H1 (cell line): ENCODE results near the gene CA10. TPM values are rescaled to one million over a fixed set of nuclear protein-coding genes. Genes with fewer than 3 reads are reported as not detected.

ENCODE experiments used
- CTCF ChIA-PET: fragments of 300-600 bp; sonication (Branson Sonifier 250); formaldehyde crosslinking; loops from one replicate; lab custom pipeline; 2021; ENCODE audit not compliant: partially characterized antibody; lab: Charles Lee
- POLR2A ChIA-PET: fragments of 300-600 bp; sonication (Branson Sonifier 250); formaldehyde crosslinking; loops from one replicate; lab custom pipeline; 2021; ENCODE audit warnings: inconsistent platforms; ENCODE audit not compliant: partially characterized antibody; lab: Charles Lee
- DNase-seq, 2 experiments: peaks; one replicate each; pipeline versions ENCODE4 v3.0.0 to v3.0.0-alpha.2; 2010 to 2022; ENCODE audit warnings: low spot score in 2 of 2, low read depth in 1 of 2, mixed read lengths in 1 of 2
- FAIRE-seq: peaks from 2 replicates; lab custom pipeline; 2011; peaks lifted over from hg19 to GRCh38; lab: Jason Lieb, UNC
- H2AFZ ChIP-seq: 2 replicates; pipeline ENCODE4 v1.8.1; 2012; ENCODE audit warnings: low read length, inconsistent platforms
- H2AK5ac ChIP-seq: 2 replicates; pipeline ENCODE4 v1.6.1; 2013; ENCODE audit warnings: low read depth, low read length
- H2BK120ac ChIP-seq: replicated peaks from 2 replicates; pipeline ENCODE3; 2013; ENCODE audit warnings: low read depth, low read length, inconsistent platforms
- H2BK12ac ChIP-seq: 2 replicates; pipeline ENCODE4 v1.6.1; 2013; ENCODE audit warnings: low read depth, low read length
- H2BK15ac ChIP-seq: 2 replicates; pipeline ENCODE4 v1.6.1; 2013; ENCODE audit warnings: low read length
- H2BK20ac ChIP-seq: 2 replicates; pipeline ENCODE4 v1.6.1; 2013; ENCODE audit warnings: low read length
- H2BK5ac ChIP-seq: 2 replicates; pipeline ENCODE4 v1.6.1; 2013; ENCODE audit warnings: low read depth, low read length
- H3K14ac ChIP-seq: 2 replicates; pipeline ENCODE4 v1.6.1; 2013; ENCODE audit warnings: inconsistent platforms; ENCODE audit not compliant: insufficient read length
- H3K18ac ChIP-seq: 2 replicates; pipeline ENCODE4 v1.6.1; 2013; ENCODE audit warnings: low read length; ENCODE audit errors: extremely low read depth
- H3K23ac ChIP-seq: 2 replicates; pipeline ENCODE4 v1.6.1; 2013; ENCODE audit warnings: inconsistent platforms; ENCODE audit not compliant: insufficient read length
- H3K23me2 ChIP-seq: 2 replicates; pipeline ENCODE4 v1.6.1; 2013; ENCODE audit warnings: low read depth, low read length
- H3K27ac ChIP-seq: 2 replicates; pipeline ENCODE4 v1.6.1; 2011; ENCODE audit warnings: low read depth, low read length, inconsistent platforms
- H3K27me3 ChIP-seq, 4 experiments: replicated peaks in 1 of 4; 1 replicate in 1 of 4; 2 replicates in 3 of 4; pipeline versions ENCODE4 v1.6.1 to v1.8.1; 2011 to 2013; ENCODE audit warnings: low read length in 3 of 4, mild to moderate bottlenecking in 3 of 4, inconsistent platforms in 2 of 4, mixed read lengths in 2 of 4, moderate library complexity in 1 of 4; ENCODE audit not compliant: control insufficient read depth in 3 of 4, insufficient read depth in 3 of 4; ENCODE audit errors: extremely low read depth in 1 of 4
- H3K36me3 ChIP-seq, 4 experiments: 2 replicates each; pipeline versions ENCODE4 v1.6.1 to v1.8.1; 2011 to 2013; ENCODE audit warnings: mild to moderate bottlenecking in 4 of 4, low read length in 3 of 4, moderate library complexity in 2 of 4, control low read depth in 1 of 4, inconsistent platforms in 1 of 4; ENCODE audit not compliant: insufficient read depth in 4 of 4, control insufficient read depth in 2 of 4
- H3K4ac ChIP-seq: replicated peaks from 2 replicates; pipeline ENCODE3; 2013; ENCODE audit warnings: low read length, low read depth, mixed read lengths, inconsistent platforms; ENCODE audit not compliant: insufficient read length
- H3K4me1 ChIP-seq, 4 experiments: replicated peaks in 1 of 4; 1 replicate in 1 of 4; 2 replicates in 3 of 4; pipeline versions ENCODE4 v1.6.1 to v1.8.1; 2011 to 2013; ENCODE audit warnings: low read length in 3 of 4, inconsistent platforms in 2 of 4, mixed read lengths in 1 of 4; ENCODE audit not compliant: insufficient read depth in 4 of 4, control insufficient read depth in 3 of 4
- H3K4me2 ChIP-seq, 2 experiments: 2 replicates each; pipeline versions ENCODE4 v1.6.1 to v1.8.1; 2011 to 2013; ENCODE audit warnings: low read depth in 2 of 2, low read length in 2 of 2, control low read depth in 1 of 2, inconsistent platforms in 1 of 2, mild to moderate bottlenecking in 1 of 2; ENCODE audit not compliant: insufficient read depth in 1 of 2
- H3K4me3 ChIP-seq, 4 experiments: fragments of 200-600, 300-600 bp in 1 of 4; sonication (generic), shearing (Covaris generic), sonication (Bioruptor Twin) in 1 of 4; 2 replicates each; pipeline versions ENCODE4 v1.5.1 to v1.8.1; 2011 to 2016; ENCODE audit warnings: low read length in 4 of 4, low read depth in 3 of 4, control low read depth in 2 of 4, inconsistent platforms in 2 of 4, mild to moderate bottlenecking in 2 of 4, mixed read lengths in 1 of 4, moderate library complexity in 1 of 4; ENCODE audit not compliant: insufficient read depth in 2 of 4; ENCODE audit errors: extremely low read depth in 1 of 4
- H3K56ac ChIP-seq: replicated peaks from 2 replicates; pipeline ENCODE3; 2013; ENCODE audit warnings: low read depth, mild to moderate bottlenecking, mixed read lengths, low read length, inconsistent platforms; ENCODE audit not compliant: insufficient read length
- H3K79me1 ChIP-seq: 2 replicates; pipeline ENCODE4 v1.6.1; 2013; ENCODE audit warnings: low read depth, low read length, control low read depth
- H3K79me2 ChIP-seq, 2 experiments: 2 replicates each; pipeline versions ENCODE4 v1.6.1 to v1.8.1; 2012 to 2013; ENCODE audit warnings: low read length in 2 of 2, mild to moderate bottlenecking in 2 of 2, inconsistent platforms in 1 of 2; ENCODE audit not compliant: insufficient read depth in 2 of 2, control insufficient read depth in 1 of 2
- H3K9ac ChIP-seq, 4 experiments: replicated peaks in 1 of 4; 1 replicate in 1 of 4; 2 replicates in 3 of 4; pipeline versions ENCODE4 v1.6.1 to v1.8.1; 2011 to 2013; ENCODE audit warnings: low read depth in 3 of 4, low read length in 3 of 4, control low read depth in 2 of 4, mild to moderate bottlenecking in 2 of 4, moderate library complexity in 2 of 4, inconsistent platforms in 1 of 4; ENCODE audit errors: extremely low read depth in 1 of 4
- H3K9me3 ChIP-seq, 2 experiments: 2 replicates each; pipeline versions ENCODE4 v1.6.1 to v1.8.1; 2012 to 2013; ENCODE audit warnings: mild to moderate bottlenecking in 2 of 2, moderate library complexity in 2 of 2, control low read depth in 1 of 2, inconsistent platforms in 1 of 2, low read depth in 1 of 2, low read length in 1 of 2, mixed read lengths in 1 of 2; ENCODE audit not compliant: insufficient read depth in 2 of 2
- H4K20me1 ChIP-seq, 2 experiments: replicated peaks in 1 of 2; 2 replicates each; pipeline versions ENCODE3 to v1.8.1; 2011 to 2013; ENCODE audit warnings: inconsistent platforms in 2 of 2, low read length in 2 of 2, mild to moderate bottlenecking in 1 of 2; ENCODE audit not compliant: insufficient read depth in 2 of 2, control insufficient read depth in 1 of 2
- H4K5ac ChIP-seq: 2 replicates; pipeline ENCODE4 v1.6.1; 2013; ENCODE audit warnings: low read length, low read depth, mixed read lengths, inconsistent platforms; ENCODE audit not compliant: insufficient read length
- H4K8ac ChIP-seq: 2 replicates; pipeline ENCODE4 v1.8.0; 2013; ENCODE audit warnings: mild to moderate bottlenecking, moderate library complexity, low read length, inconsistent platforms; ENCODE audit not compliant: insufficient read depth; ENCODE audit errors: extremely low read depth
- H4K91ac ChIP-seq: replicated peaks from 2 replicates; pipeline ENCODE3; 2013; ENCODE audit warnings: low read length, mixed read lengths, inconsistent platforms; ENCODE audit not compliant: insufficient read length
- ASH2L ChIP-seq: fragments of 200-600, 300-600 bp; sonication (generic); IDR thresholded peaks from one replicate; pipeline ENCODE4 v1.7.1; 2017; ENCODE audit warnings: low read length
- CHD2 ChIP-seq: IDR thresholded peaks from 2 replicates; pipeline ENCODE4 v1.6.1; 2012; ENCODE audit warnings: low read length, improper control_type of control experiment
- CTBP2 ChIP-seq: IDR thresholded peaks from 2 replicates; pipeline ENCODE4 v1.7.0; 2011; ENCODE audit warnings: borderline replicate concordance, mild to moderate bottlenecking, moderate library complexity, mixed read lengths, low read length; ENCODE audit not compliant: insufficient read depth, insufficient read length
- E2F6 ChIP-seq: IDR thresholded peaks from 2 replicates; pipeline ENCODE4 v1.6.1; 2012; ENCODE audit warnings: inconsistent platforms
- MAX ChIP-seq: IDR thresholded peaks from 2 replicates; pipeline ENCODE4 v1.6.1; 2012; ENCODE audit warnings: inconsistent platforms
- PHF8 ChIP-seq: fragments of 200-600 bp; sonication (generic); conservative IDR thresholded peaks from 2 replicates; pipeline ENCODE4 v1.7.1; 2012; ENCODE audit warnings: low read depth, mild to moderate bottlenecking, inconsistent platforms, low read length, moderate library complexity
- POU5F1 ChIP-seq: IDR thresholded peaks from 2 replicates; pipeline ENCODE4 v1.6.1; 2011; ENCODE audit warnings: low read depth, mild to moderate bottlenecking, low read length, moderate library complexity
- SAP30 ChIP-seq: fragments of 300-600 bp; sonication (generic); IDR thresholded peaks from 2 replicates; pipeline ENCODE4 v1.7.1; 2012; ENCODE audit warnings: low read length, moderate library complexity, mild to moderate bottlenecking, inconsistent platforms; ENCODE audit not compliant: insufficient read depth, insufficient replicate concordance
- WGBS, 2 experiments: shearing (Covaris generic) in 1 of 2; methylation state at CpG; one replicate each; pipeline versions ENCODE4 v1.1.6 to v1.1.7; 2013 to 2015; ENCODE audit warnings: low lambda C conversion rate in 2 of 2, mixed read lengths in 2 of 2, inconsistent platforms in 1 of 2, low coverage in 1 of 2, missing lambda C conversion rate in 1 of 2; ENCODE audit not compliant: insufficient replicate concordance in 2 of 2, insufficient coverage in 1 of 2, insufficient read length in 1 of 2; ENCODE audit errors: extremely low coverage in 1 of 2, missing lambda C conversion rate in 1 of 2; 5-methylcytosine and 5-hydroxymethylcytosine counted together
- polyA plus RNA-seq, 7 experiments: library from polyadenylated mRNA; depleted of rRNA in 3 of 7; stranded (reverse) in 5 of 7; unstranded in 2 of 7; fragments of >200 nt in 5 of 7; fragments of 200-250 nt in 2 of 7; gene quantifications; 1 replicate in 5 of 7; 2 replicates in 1 of 7; 4 replicates in 1 of 7; pipeline versions ENCODE4 v1.2.1 to v1.2.3, GENCODE V29; 2011 to 2013; ENCODE audit warnings: missing spikeins in 2 of 7, mixed read lengths in 2 of 7
- total RNA-seq: library from RNA; stranded (reverse); fragmentation: NEBNext Ultra II Directional; extraction: Animal tissue kit (Norgen Biotek cat#: 25700); gene quantifications from 2 replicates; pipeline ENCODE4 v1.2.1, GENCODE V29; 2021

The CA10 gene
- total and polyA plus RNA-seq, 2 of the 8 experiments (the other 6 are each of a cell fraction or from before 2014, with no cell fraction given): 0.60 to 0.63 TPM

GRCh38 chr17:51645056-51645455, 513.5 kb downstream of the CA10 start:
- Histone ChIP-seq H4K5ac (no peak overlapping the region), H3K4me1 (peaks cover 0 to 8% (median 3%) of the 10 kb centered on the region in 4 experiments; a peak in 2 of 7 replicates), H3K56ac (no peak overlapping the region), H3K79me1 (no peaks in the 10 kb centered on the region), H4K20me1 (no peaks in the 10 kb centered on the region), H3K23me2 (no peaks in the 10 kb centered on the region), H3K27ac (no peak overlapping the region)
- POLR2A ChIA-PET: no interaction called here
- DNase-seq: no peak
- TF ChIP-seq MAX (no peak), CHD2 (no peak), POU5F1 (no peak), E2F6 (no peak), SAP30 (no peak), PHF8 (no peak), ASH2L (no peak), CTBP2 (no peak)
- TF ChIP-seq, all 59 proteins: peak for 0
- 92% methylated on average over 4 of the region's 4 CpGs; no CpG with 5 or more reads in 1 of the 2 experiments for WGBS, 2 experiments
- no peaks in the 10 kb centered on the region for H3K27me3 ChIP-seq
- CTCF ChIA-PET: interaction anchor here (0.6 to 2.5 kb wide), 2 partner anchors 9 to 664 kb away, joined by 3 to 9 read pairs; no protein-coding TSS in a partner anchor
- H4K91ac ChIP-seq: no peak overlapping the region
- FAIRE-seq: no peak
- no peak overlapping the region for H3K18ac ChIP-seq
- no peak overlapping the region for H3K4me2 ChIP-seq
- no peak overlapping the region for H3K9ac ChIP-seq
- H2BK5ac ChIP-seq: no peak overlapping the region
- no peak overlapping the region for H2BK15ac ChIP-seq
- no peaks in the 10 kb centered on the region for H3K9me3 ChIP-seq
- H3K79me2 ChIP-seq: no peaks in the 10 kb centered on the region
- no peak overlapping the region for H2BK20ac ChIP-seq
- H3K36me3 ChIP-seq: no peaks in the 10 kb centered on the region
- no peak overlapping the region for H2BK12ac ChIP-seq
- H2AK5ac ChIP-seq: no peak overlapping the region
- H2BK120ac ChIP-seq: no peak overlapping the region
- H4K8ac ChIP-seq: no peak overlapping the region; the same call in 1 of the 2 replicates
- no peak overlapping the region for H3K23ac ChIP-seq
- no peak overlapping the region for H3K14ac ChIP-seq
- no peak overlapping the region for H3K4me3 ChIP-seq
- H2AFZ ChIP-seq: no peak overlapping the region
- H3K4ac ChIP-seq: no peak overlapping the region
